Spinal cord (tissue), 10 donors: ENCODE measurements around the gene ADO. TPM values are rescaled to one million over a fixed set of nuclear protein-coding genes. Genes with fewer than 3 reads are reported as not detected.

Source experiments
- DNase-seq, 6 donors: peaks; one replicate each; pipeline versions ENCODE4 v3.0.0 to v3.0.0-alpha.2; 2013 to 2015; ENCODE audit warnings: low spot score in 6 of 6, low read depth in 4 of 6
- H3K27ac ChIP-seq: one replicate; pipeline ENCODE4 v1.5.1; 2013; ENCODE audit warnings: low read depth, low read length, control low read depth
- H3K27me3 ChIP-seq: one replicate; pipeline ENCODE4 v1.6.1; 2013; ENCODE audit warnings: low read length; ENCODE audit not compliant: control insufficient read depth, insufficient read depth
- H3K36me3 ChIP-seq: one replicate; pipeline ENCODE4 v1.6.1; 2013; ENCODE audit warnings: low read length; ENCODE audit not compliant: control insufficient read depth, insufficient read depth
- H3K4me1 ChIP-seq: one replicate; pipeline ENCODE4 v1.6.1; 2013; ENCODE audit warnings: low read length; ENCODE audit not compliant: control insufficient read depth, insufficient read depth
- H3K4me3 ChIP-seq: one replicate; pipeline ENCODE4 v1.5.1; 2013; ENCODE audit warnings: low read depth, low read length, control low read depth
- H3K9me3 ChIP-seq: one replicate; pipeline ENCODE4 v1.6.1; 2013; ENCODE audit warnings: low read length; ENCODE audit not compliant: control insufficient read depth, insufficient read depth
- WGBS: methylation state at CpG from one replicate; pipeline ENCODE4 v1.1.5; 2013; ENCODE audit warnings: missing lambda C conversion rate; ENCODE audit not compliant: insufficient coverage; 5-methylcytosine and 5-hydroxymethylcytosine counted together
- polyA plus RNA-seq, 2 donors: library from polyadenylated mRNA; unstranded; fragments of 120-200 nt; gene quantifications; one replicate each; pipeline ENCODE4 v1.2.1, GENCODE V29; 2013; ENCODE audit not compliant: insufficient read length in 2 of 2
- total RNA-seq, 2 donors: library from RNA; depleted of rRNA in 1 of 2; stranded (reverse); fragments of 120-200 nt in 1 of 2; fragments of >200 nt in 1 of 2; gene quantifications; one replicate each; pipeline versions ENCODE4 v1.2.3 to v1.2.4, GENCODE V29; 2013 to 2014
- donor health status: healthy.

Gene ADO
- total and polyA plus RNA-seq, 4 donors = 32.3 to 53.5 (median 44.0) TPM

DNA sequence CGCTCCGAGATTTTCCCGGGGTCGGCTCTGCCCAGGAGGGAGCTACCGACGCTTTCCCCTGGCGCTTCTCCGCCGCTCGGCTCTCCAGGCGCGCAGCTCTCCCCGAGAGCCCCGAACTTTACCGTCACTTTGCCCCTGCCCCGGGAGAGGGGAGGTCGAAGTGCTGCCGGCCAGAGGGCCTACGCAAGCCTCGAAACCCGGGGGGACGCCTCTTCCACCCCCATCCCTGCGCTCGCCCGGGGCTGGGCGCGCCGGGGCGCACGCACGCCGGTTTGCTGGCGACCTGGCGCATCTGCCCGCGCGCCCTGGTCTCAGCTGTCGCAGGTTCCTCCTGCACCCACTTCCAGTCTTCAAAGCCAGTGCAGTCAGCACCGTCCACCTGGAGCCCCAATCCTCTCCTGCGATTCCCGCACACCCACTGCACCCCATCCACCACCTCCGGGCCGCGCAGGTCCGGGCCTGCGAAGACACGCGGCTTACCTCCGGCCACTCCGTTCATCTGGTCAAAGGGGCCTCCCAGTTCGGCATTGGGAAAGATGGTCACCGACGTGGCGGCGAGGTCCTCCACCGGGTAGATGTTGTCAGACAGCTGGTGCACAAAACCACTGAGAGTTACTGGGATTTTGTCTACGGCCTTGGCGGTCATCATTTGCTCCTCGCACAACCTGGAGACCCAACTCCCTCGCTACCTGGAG, 11.0 kb downstream of the ADO start:
- Histone ChIP-seq H3K4me3 (peak overlapping the region; percentile 69), H3K4me1 (peaks cover 52% of the 10 kb centered on the region), H3K27ac (no peak overlapping the region), H3K36me3 (peaks cover 3% of the 10 kb centered on the region), H3K27me3 (peaks cover 64% of the 10 kb centered on the region), H3K9me3 (no peaks in the 10 kb centered on the region)
- peak in 1 of 6 donors; percentile 5 for DNase-seq
- under 1% methylated on average over 55 of the region's 60 CpGs for WGBS

DNA sequence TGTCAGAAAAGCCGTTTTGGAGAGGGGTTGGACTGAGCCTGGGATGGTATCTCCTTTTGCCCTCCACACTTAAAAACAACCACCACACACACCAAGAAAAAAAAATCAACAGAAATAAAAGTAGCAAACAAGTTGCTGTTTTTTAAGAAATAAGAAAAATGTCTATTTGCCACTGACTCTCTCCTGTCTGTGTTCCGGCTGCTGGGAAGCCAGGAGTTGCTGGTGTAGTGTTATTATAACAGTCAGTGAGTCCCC, 11.5 kb downstream of the ADO start:
- peak overlapping the region; percentile 78 for H3K27ac ChIP-seq
- H3K9me3 ChIP-seq = no peaks in the 10 kb centered on the region
- DNase-seq = no peak
- H3K4me1 ChIP-seq = peaks cover 52% of the 10 kb centered on the region
- 0% methylated on average over 1 of the region's 2 CpGs for WGBS
- peaks cover 69% of the 10 kb centered on the region for H3K27me3 ChIP-seq
- H3K36me3 ChIP-seq = peaks cover 3% of the 10 kb centered on the region
- peak overlapping the region; percentile 69 for H3K4me3 ChIP-seq

DNA sequence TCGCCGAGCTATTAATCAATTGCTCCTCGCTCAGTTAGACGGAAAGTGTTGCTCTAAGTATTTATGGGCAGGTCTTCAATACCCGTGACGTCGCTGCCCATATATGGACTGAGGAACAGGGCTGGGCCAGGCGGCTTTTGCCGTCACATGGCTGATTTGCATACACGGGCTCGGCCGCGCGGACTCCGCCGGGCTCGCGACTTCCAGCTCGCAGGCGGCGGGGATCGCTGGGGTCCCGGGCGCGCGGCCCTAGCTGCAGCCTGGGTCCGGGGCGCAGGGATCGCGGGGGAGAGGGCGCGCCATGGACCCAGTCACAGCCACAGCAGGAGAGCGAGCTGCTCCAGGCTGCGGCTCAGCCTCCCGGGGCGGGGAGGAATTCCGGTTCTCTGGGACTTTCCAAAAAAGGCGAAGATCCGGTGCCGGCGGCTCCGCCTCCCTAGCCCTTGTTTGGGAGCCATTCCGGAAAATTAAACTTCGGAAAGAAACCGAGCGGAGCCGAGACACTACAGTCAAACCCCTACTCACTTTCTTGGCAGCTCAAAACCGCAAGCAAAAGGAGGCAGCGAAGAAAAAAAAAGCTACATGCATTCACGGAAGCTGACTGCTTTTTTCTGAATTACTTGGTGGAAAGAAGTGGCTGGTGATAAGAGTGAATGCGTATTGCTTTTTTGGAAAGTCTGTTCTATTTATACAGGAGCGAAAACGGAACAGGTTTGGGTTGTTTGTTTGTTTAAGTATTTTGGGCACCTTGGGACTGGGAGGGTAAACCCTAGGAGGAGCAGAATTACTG, 12.0 kb downstream of the ADO start, which contains the start of gene EGR2:
TSS of gene EGR2 (minus strand) at position 36 of the 790 bp plus-strand sequence. CDS start 337 bp downstream, outside the sequence.
- Histone ChIP-seq H3K4me3 (peak within 1 kb of the TSS; percentile 69), H3K27me3 (peaks cover 72% of the 10 kb centered on the region), H3K36me3 (peaks cover 3% of the 10 kb centered on the region), H3K9me3 (no peaks in the 10 kb centered on the region), H3K27ac (peak within 1 kb of the TSS; percentile 78), H3K4me1 (peaks cover 52% of the 10 kb centered on the region)
- under 1% methylated on average over 49 of the region's 53 CpGs for WGBS
- DNase-seq = peak in 5 of 6 donors; percentile 72 to 97 (median 82)

- Histone ChIP-seq H3K36me3 (peaks cover 3% of the 10 kb centered on the region), H3K4me1 (peaks cover 52% of the 10 kb centered on the region), H3K4me3 (peak overlapping the region; percentile 69), H3K27ac (peak overlapping the region; percentile 78), H3K9me3 (no peaks in the 10 kb centered on the region), H3K27me3 (peaks cover 72% of the 10 kb centered on the region)
- peak in 1 of 6 donors; percentile 7 for DNase-seq
- under 1% methylated on average over 48 of the region's 49 CpGs for WGBS
Measured at GRCh38 chr10:62817121-62817765, 12.7 kb downstream of the ADO start.

GRCh38 chr10:62817766-62818425, 13.4 kb downstream of the ADO start:
- WGBS = under 1% methylated on average over 49 of the region's 51 CpGs
- peak overlapping the region; percentile 78 for H3K27ac ChIP-seq

DNA sequence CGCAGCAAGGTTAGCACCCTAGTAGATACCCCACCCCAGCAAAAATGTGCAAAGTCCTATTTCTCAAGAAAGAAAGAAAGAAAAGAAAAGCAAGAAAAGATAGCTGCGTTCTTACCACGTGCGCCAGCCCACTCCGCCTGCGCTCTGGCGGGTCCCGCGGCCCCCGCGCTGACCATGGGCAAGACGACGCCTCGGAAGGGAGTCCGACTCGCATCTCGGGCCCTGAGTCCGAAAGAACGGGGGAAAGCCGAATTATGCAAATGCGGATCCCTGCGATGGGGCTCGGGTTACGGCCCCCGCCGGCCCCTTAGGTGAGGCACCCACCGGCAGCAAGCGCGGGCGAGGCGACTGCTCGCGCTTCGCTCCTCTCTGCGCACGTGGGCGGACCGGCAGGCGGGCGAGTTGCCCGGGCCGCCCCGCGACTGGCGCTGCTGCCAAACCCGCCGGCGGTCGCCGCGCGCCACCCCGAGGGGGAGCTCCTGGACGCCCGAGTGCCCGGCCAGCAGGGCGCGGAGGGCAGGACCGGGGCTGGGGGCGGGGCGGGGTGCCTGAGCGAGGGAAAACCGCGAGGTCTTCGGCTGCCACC, 14.0 kb downstream of the ADO start:
- Histone ChIP-seq H3K4me1 (peaks cover 51% of the 10 kb centered on the region), H3K4me3 (peak overlapping the region; percentile 69), H3K27me3 (peaks cover 63% of the 10 kb centered on the region), H3K27ac (no peak overlapping the region), H3K36me3 (peaks cover under 1% of the 10 kb centered on the region), H3K9me3 (no peaks in the 10 kb centered on the region)
- WGBS = under 1% methylated on average over 64 of the region's 65 CpGs
- peak in 2 of 6 donors; percentile 16 to 47 for DNase-seq

More at GRCh38 chr10:62817766-62818425, 13.4 kb downstream of the ADO start:
- H3K4me1 ChIP-seq = peaks cover 52% of the 10 kb centered on the region
- no peaks in the 10 kb centered on the region for H3K9me3 ChIP-seq
- DNase-seq = peak in 2 of 6 donors; percentile 70 to 82
- peaks cover 3% of the 10 kb centered on the region for H3K36me3 ChIP-seq
- peaks cover 68% of the 10 kb centered on the region for H3K27me3 ChIP-seq
- H3K4me3 ChIP-seq = peak overlapping the region; percentile 69

DNA sequence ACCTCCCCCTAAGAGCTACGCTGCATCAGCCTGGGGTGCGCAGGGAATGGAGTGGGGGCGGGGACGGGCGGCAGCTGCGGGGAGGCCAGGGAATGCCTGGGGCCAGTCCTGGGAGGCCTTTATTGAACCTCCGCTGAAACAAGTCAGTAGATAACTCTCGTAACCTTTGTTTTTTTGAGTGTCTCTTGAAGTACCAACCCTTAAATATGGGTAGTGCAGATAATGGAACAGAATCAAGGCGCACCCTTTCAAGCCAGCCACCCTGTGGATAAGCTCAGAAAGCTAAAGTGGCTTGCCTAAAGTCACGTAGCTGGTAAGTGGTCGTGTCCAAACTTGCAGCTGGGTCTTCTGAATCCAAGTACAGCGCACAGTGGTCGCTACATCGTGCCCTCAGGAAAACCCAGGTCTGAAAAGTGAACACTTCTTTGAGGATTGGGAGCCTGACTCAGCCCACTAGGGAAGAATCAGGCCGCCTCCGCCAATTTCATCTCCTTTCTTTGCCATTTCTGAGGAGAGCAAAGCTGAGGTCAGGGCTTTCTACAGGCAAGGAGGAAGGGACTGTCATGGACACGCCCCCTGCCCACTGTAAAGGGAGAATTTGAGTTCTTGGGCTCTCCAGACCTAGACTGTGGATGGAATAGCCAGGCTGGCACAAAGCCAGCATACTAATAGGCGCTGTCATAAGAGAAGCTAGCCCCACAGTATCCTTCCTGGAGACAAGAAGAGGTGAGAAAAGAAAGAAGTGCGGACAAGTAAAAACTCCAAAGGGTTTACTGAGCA, 14.8 kb downstream of the ADO start:
- H3K4me1 ChIP-seq = peaks cover 45% of the 10 kb centered on the region
- H3K9me3 ChIP-seq = no peaks in the 10 kb centered on the region
- no peak overlapping the region for H3K4me3 ChIP-seq
- WGBS = 39% methylated on average over 14 of the region's 19 CpGs
- H3K36me3 ChIP-seq = no peaks in the 10 kb centered on the region
- DNase-seq = peak in 2 of 6 donors; percentile 12 to 15
- peaks cover 55% of the 10 kb centered on the region for H3K27me3 ChIP-seq
- no peak overlapping the region for H3K27ac ChIP-seq

DNA sequence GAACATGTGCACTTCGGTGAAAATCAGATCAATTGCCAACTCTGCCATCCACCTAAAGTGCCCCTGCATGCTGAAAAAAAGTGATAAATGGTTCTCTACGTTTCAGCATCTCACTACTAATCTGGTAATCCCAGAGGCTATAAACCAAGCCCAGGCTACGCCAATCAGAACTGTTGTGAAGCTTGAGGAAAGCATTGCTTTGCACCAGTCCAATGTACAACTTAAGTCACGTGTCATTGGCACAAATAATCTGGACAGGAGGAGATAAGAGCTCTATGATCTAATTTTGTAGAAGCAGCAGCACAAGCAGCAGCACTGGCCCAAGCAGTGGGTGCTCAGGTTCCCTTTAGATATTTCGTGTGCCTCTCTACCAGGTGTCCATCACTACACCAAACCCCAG, 16.1 kb downstream of the ADO start:
- no peaks in the 10 kb centered on the region for H3K36me3 ChIP-seq
- WGBS = 77% methylated on average over 4 of the region's 5 CpGs
- H3K9me3 ChIP-seq = no peaks in the 10 kb centered on the region
- no peak overlapping the region for H3K4me3 ChIP-seq
- DNase-seq = no peak
- H3K27ac ChIP-seq = no peak overlapping the region
- peaks cover 42% of the 10 kb centered on the region for H3K27me3 ChIP-seq
- peaks cover 33% of the 10 kb centered on the region for H3K4me1 ChIP-seq
